ENCODE results near the gene SPDYE16. TPM values are rescaled to one million over a fixed set of nuclear protein-coding genes. Genes with fewer than 3 reads are reported as not detected.
"Not testable (repeated sequence)": the region's sequence is repeated elsewhere in the genome, so short reads cannot be mapped to it uniquely, and the experiment has no call there.

SPDYE16 gene
- total RNA-seq, 1 experiment from 2014 or later = not detected

DNA sequence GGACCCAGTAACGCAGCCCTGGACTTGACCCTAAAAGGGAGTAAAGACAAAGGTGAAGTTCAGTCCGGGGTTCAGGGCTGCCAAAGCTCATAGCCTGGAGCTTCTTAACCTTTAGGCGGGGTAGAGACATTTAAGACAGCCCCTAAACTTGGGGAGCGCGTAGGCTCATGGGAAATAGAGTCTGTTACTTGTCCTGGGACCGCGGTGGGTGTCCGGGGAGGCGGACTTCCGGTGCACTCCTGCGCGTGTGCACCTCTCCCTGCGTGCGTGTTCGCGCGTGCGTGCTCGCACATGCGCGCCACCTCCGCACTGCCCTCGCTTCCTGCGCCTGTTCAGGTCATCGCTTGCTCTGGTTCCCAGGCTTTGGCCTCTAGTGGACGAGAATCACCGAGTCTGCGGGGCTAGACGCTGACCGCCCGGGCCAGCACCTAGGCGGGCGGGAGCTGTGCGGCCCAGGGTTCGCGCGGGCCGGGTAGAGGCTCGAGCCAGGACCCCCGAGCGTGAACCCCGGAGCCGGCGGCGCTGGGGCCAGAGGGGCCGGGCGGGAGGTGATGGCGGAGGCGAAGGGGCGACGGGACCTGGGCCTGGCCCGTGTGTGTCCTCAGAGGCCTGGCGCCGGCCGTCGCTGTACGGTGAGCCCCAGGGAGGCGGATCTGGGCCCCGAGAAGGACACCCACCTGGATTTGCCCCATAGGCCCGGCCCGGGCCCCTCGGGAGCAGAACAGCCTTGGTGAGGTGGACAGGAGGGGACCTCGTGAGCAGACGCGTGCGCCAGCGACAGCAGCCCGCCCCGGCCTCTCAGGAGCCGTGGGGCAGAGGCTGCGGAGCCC is 6.1 kb upstream of the SPDYE16 start:
- DNase-seq (ENCODE audit: low spot score) = peak; percentile 88

DNA sequence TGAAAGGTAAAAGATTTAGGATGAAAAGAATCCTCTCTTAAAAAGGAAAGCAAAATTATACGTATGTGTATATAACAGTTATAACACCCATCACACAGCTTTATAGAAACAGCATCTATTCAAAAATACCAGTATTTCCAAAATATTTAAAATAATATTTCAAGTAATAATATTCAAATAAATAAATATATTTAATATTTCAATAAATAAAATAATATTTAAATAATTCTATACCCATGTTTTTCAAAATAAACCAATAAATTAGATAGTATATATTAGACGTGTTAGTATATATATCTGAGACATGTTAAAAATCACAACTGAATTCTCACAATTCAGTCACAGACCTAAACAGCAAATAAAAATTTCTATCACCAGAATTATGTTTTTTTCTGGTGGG is 11.5 kb downstream of the SPDYE16 start:
- not testable (repeated sequence) for DNase-seq (ENCODE audit: low spot score)

DNA sequence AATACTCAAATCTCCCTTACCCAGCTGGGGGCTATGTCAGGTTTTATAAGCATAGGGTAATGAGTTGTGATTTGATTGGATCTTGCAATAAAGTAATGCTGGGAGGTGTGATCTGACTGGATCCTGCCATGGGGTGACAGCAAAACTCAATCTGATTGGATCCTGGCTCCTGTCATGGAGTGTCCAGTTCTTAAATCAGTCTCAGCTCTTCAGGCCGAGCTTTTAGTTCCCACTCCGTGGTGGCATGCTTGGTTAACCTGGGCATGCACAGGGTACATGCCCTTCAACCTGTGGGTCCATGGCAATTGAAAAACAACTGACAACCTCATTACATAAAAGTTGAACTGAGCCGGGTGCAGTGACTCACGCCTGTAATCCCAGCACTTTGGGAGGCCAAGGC is 16.9 kb downstream of the SPDYE16 start:
- not testable (repeated sequence) for DNase-seq (ENCODE audit: low spot score)

DNA sequence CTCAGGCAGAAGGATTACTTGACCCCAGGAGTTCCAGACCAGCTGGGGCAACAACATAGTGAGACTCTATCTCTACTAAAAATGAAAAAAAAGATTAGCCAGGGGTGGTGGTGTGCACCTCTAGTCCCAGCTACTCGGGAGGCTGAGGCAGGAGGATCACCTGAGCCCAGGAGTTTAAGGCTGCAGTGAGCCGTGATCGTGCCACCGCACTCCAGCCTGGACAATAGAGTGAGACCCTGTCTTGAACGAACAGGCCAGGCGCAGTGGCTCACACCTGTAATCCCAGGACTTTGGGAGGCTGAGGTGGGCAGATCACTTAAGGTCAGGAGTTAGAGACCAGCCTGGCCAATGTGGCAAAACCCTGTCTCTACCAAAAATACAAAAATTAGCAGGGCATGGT is 26.2 kb downstream of the SPDYE16 start:
- not testable (repeated sequence) for DNase-seq (ENCODE audit: low spot score)

DNA sequence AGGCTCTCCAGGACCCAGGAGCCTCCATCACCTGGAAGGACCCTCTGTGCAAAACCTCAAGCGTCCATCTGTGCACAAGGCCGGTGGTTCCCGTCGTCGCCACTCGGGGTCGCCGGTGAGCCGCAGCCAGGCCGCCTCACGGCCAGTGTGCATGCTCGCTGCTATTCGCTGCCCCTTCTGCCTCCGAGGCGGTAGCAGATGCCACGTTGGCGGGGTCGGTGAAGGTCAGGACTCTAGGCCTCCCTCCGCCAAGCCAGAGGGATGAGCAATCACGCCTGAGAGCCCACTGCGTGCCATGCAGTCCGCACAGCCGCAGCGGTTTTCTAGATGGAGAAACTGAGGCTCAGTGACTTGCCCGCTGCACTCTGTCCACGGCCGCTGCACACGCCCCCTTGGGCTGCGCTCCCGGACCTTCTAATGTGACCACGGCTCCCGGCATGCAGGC is 27.1 kb downstream of the SPDYE16 start:
- no peak for DNase-seq (ENCODE audit: low spot score)

DNA sequence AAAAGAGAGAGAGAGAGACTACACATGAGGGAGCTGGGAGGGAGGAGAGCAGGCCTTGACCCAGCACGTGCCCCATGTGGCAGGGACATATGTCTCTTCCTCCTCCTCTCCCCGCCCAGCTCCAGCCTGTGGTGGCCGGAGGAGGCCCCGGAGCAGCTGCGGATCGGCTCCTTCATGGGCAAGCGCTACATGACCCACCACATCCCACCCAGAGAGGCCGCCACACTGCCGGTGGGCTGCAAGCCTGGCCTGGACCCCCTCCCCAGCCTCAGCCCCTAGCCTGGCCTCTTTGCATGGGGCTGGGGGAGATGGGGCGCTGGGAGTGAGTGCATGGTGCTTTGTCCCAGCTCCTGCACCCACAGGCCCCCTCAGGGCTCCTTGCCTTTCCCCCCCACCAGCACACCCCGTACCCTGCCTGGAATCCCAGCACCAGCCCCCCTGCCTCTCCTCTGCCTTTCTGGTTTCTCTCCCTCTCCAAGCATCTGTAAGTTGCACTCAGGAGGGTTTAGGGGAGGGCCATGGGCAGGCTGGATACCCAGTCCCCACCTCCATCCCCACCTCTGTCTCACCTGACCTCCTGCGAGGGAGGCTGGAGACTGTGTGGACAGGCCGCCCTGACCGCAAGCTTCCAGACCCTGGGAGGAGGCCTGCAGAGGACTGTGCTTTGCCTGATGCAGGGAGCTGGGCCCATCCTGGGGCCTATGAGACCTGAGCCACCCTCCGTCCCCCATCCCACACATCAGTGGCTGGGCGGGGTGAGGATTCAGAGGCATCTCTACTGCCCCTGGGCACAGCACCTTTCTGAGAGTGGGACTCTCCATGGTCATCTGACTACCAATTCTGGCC is 27.9 kb downstream of the SPDYE16 start:
- DNase-seq (ENCODE audit: low spot score) = no peak

DNA sequence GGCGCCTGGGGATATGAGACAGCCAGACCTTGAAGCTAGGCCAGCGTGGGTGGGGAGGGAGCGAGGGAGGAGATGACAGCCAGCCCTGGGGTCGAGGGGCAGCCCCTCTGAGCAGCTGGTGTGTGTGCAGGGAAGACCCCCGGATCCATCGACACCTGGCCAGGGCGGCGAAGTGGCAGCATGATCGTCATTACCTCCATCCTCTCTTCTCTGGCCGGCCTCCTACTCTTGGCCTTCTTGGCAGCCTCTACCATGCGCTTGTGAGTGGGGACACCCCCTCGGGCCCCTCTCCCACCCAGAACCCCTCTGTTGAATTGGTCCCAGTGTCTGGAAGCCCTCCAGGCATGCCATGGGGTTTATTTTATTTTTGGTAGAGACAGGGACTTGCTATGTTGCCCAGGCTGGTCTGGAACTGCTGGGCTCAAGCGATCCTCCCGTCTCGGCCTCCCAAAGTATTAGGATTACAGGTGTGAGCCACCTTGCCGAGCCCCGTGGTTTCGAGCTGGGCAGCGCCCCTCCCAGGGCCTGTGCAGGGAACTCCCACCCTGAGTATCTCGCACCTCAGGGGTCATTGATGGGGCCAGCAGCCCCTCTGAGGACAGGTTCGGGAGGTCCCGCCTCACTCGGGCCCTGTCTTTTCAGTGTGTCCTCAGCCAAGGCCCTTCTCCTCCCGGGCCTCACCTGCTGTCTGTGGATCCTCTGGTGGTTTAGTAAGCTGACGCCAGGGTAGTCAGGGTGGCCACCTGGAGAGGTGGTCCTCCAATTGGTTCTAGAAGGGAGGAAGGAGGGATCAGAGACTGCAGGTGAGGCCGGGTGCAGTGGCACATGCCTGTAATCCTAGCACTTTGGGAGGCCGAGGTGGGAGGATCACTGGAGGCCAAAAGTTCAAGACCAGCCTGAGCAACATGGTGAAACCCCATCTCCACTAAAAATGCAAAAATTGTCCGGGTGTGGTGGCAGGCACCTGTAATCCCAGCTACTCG is 29.0 kb downstream of the SPDYE16 start:
- no peak for DNase-seq (ENCODE audit: low spot score)

DNA sequence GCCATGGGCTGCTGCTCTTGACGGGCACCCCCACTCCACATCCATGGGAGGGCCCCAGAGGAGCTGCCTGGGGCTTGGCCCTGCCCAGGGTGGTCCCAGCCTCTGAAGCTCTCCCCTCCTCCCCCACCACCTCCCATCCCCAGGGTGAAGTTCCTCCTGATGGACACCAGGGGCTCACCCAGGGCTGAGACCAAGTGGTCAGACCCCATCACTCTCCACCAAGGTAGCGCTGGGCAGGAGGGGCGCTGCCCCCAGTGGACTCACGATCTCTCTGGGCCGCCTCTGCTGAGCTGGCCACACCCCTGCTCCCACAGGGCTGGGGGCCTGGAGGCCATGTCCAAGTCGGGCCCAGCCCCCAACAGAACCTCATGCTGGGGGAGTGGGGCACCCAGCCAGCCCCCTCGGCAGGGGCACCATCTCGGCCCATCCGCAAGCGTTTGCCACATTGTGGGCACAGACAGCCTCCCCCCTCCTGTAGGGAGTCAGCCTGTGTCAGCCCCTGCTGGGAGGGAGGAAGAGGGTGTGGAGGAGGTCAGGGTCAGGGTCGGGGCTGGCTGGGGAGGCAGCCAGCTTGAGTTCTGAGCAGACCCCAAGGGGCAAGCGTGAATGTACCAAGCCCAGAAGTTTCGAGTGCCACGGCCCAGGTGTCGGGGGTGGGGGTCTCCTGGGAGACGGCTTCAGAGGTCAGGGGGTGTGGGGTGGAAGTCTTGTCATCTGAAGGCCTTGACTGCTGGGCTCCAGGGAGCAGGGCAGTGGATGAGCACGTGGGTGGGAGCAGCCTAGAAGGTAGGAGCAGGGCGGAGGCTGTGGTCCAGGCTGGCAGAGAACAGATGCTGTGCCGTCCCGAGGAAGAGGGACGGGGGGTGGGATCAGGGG is 29.9 kb downstream of the SPDYE16 start:
- DNase-seq (ENCODE audit: low spot score) = peak; percentile 20

DNA sequence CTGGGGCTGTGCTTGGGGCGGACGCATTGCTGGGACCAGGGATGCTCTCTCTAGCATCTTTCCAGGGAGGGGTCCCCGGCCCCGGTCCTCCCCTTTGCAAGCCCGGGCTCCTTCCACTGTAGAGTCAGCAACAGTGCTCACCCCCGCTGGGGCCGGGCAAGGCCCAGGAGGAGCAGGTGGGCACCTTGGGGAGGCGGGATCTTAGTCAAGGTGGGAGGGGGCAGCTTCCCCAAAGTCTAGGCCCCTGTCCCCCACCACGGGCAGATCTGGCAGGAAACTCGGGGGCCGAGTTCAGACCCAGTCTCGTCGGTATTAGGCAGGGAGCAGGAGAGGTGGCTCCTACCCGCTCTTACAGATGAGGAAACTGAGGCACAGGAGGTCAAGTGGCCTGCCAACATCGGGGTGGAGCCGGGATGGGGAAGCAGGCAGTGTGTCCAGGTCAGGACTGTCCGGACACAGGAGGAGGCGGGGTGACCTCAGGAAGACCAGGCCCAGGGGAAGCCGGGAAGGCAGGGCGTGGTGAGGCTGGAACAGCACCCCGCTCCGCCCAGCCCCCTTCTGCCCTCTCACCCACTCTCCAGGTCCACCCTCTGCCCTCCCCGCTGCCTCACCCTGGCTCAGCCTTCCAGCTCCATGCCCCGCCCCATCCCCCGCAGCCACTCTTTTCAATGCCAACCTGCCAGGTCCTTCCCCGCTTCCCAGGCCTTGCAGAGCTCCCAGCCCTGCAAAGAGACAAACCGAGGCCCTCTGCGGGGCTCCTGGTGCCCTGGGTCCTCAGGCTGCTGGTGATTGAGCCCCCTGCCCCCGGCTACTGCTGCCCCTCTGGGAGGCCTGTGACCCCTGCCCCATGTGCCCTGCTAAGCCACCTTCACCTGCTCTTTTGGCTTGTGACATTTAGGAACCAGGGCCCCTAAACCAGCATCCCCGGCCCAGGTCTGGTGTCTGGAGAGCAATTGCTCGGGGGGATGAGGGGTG is 30.9 kb downstream of the SPDYE16 start:
- DNase-seq (ENCODE audit: low spot score) = not testable (repeated sequence)

DNA sequence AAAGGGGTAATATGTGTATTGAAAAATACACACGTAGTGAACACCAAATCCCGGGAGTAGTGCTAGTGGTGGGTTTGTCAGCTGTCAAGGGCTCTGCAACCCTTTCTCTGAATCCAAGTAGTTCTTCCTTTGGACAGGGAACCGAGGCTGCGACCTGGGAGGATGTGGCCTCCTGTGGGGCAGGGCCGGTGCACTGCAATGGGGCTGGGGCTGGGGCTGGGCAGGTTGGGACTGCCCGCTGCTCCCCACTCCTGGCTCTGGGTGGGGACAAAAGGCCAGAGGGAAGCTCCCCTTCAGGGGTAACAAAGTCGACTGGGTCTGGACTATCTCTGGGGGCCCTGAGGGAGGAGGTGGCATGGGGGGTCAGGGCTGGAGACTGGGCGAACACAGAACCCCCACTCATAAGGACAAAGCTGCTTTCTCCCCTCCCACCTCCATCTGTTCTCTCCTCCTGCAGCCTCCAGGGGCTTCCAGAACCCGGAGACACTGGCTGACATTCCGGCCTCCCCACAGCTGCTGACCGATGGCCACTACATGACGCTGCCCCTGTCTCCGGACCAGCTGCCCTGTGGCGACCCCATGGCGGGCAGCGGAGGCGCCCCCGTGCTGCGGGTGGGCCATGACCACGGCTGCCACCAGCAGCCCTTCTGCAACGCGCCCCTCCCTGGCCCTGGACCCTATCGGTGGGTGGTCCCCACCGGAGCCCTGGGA is 31.7 kb downstream of the SPDYE16 start:
- DNase-seq (ENCODE audit: low spot score) = not testable (repeated sequence)

DNA sequence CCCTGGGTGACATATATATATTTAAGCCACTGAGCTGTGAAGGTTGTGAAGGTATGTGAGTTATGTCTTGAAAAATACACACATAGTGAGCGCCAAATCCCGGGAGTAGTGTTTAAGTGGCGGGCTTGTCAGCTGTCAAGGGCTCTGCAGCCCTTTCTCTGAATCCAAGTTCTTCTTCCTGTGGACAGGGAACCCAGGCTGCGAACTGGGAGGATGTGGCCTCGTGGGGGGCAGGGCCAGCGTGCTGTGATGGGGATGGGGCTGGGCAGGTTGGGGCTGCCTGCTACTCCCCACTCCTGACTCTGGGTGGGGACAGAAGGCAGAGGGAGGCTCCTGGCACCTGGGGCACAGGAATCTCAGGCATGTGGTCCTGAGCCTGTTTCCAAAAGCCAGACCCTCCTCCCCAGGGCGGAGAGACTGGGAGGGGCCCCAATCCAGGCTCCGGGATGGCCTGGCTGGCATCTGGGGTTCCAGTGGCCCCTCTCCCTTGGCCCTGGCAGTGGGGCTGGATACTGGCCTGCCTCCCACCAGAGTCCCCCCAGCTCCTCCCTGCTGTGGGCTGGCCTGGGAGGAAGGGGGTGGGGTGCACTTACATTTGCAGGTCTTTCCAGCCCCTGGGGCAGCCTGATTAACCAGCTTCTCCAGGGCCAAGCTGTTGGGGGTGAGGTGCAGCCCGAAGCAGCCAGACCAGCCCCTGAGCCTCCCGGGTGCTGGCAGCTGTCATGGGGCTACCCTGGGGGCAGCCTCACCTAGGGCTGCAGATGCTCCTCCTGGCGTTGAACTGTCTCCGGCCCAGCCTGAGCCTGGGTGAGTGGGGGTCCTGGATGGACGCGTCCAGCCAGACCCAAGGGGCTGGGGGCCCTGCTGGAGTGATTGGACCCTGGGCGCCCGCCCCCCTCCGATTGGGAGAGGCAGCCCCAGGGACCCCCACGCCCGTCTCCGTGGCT is 32.9 kb downstream of the SPDYE16 start, which contains the start of gene UPK3B:
Gene UPK3B (plus strand): TSS at position 622 of the 947 bp plus-strand sequence. CDS start 101 bp downstream, at position 723.
- no peak for DNase-seq (ENCODE audit: low spot score)

DNA sequence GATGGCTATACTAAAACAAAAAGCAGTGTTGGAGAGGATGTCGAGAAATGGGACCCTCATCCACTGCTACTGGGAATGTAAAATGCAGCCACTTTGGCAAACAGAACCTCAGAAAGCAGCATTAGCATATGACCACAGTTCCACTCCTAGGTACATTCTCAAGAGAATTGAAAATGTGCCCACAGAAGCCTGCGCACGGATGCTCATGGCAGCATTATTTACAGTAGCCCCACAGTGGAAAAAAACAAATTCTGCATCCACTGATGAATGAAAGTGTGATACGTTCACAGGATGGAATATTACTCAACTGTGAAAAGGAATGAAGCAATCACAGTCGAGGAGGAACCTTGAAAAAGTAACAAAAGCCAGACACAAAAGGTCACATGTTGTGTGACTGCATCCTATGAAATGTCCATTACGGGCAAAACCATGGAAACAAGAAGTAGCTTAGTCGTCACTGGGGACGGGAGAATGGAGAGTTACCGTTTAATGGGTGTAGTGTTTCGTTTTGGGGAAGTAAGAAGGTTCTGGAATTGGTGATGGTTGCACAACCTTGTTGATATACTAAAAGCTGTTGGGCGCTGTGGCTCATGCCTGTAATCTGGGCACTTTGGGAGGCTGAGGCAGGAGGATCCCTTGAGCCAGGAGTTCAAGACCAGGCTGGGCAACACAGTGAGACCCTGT is 35.2 kb downstream of the SPDYE16 start:
- peak; percentile 23 for DNase-seq (ENCODE audit: low spot score)

DNA sequence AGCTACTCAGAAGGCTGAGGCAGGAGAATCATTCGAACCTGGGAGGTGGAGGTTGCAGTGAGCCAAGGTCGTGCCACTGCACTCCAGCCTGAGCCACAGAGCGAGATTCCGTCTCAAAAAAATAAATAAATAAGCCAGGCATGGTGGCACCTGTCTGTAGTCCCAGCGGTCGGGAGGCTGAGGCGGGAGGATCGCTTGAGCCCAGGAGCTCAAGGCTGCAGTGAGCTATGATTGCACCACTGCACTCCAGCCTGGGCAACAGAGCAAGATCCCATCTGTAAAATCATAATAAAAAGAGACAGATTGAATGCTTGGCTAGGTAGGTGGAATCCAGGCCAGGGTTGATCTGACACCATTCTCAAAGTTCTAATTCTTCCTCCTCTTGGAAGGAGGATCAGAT is 36.5 kb downstream of the SPDYE16 start:
- not testable (repeated sequence) for DNase-seq (ENCODE audit: low spot score)

DNA sequence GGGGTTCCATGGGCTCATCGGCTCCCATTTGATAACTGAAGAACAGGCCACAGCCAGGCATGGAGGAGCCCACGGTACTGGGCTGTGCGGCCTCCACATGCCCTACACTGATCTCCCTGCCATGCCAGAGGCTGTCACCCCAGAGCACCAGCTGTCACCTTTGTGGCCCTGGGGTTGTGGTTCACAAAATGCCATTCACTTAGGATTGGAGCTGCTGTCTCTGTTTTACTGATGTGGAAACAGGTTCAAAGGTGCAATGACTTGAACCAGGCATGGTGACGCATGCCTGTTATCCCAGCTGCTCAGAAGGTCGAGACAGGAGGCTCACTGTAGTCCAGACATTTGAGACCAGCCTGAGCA is 37.0 kb downstream of the SPDYE16 start:
- DNase-seq (ENCODE audit: low spot score) = no peak

DNA sequence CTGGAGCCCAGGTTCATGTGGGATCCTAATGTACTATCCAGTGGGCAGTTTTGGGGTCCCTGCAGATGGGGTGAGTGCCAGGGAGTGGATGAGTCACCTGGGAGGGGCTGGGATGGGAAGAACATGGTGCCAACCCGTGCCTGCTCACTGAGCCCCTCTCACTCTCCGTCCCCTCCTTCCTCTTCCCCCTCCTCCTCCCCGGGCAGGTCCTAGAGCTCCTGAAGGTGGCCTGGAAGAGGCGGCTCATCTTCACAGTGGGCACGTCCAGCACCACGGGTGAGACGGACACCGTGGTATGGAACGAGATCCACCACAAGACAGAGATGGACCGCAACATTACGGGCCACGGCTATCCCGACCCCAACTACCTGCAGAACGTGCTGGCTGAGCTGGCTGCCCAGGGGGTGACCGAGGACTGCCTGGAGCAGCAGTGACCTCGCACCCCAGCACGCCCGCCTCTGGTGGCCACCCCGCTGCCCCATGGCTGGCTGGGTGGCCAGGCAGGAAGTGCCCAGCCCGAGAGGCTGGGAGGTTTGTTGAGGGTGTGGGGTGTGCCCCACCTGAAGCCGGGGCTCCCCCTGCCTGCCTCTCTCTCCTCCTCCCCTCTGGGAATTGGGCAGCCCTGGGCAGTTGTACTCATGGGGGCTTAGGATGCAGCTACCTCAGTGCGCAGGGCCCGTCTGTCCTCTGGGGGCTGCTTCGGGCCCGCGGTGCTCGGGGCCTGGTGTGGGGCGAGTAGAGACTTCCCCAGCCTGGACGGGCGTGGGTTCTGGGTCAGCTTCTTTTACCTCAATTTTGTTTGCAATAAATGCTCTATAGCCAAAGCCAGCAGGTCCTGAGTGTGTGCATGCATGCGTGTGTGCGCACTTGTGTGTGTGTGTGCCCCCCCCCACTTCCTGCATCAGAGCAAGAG is 37.7 kb downstream of the SPDYE16 start:
- DNase-seq (ENCODE audit: low spot score) = no peak
